GM12878 (cell line): ENCODE data around the gene ABCA13.

ENCODE experiments used
- CHD2 ChIP-seq: IDR thresholded peaks from 2 replicates; pipeline ENCODE4 v1.6.1; 2011; ENCODE audit warnings: low read depth, low read length, improper control_type of control experiment, borderline replicate concordance
- NFYB ChIP-seq: IDR thresholded peaks from 2 replicates; pipeline ENCODE4 v1.6.1; 2011; ENCODE audit warnings: low read depth, mild to moderate bottlenecking, low read length, improper control_type of control experiment, moderate library complexity; ENCODE audit not compliant: insufficient read depth
- POLR2A ChIP-seq: IDR thresholded peaks from 2 replicates; pipeline ENCODE4 v1.6.1; 2011; ENCODE audit warnings: low read depth, mild to moderate bottlenecking, low read length
- POLR2AphosphoS5 ChIP-seq: IDR thresholded peaks from 2 replicates; pipeline ENCODE4 v1.6.1; 2011; ENCODE audit warnings: mild to moderate bottlenecking, low read length, inconsistent platforms
- SP1 ChIP-seq: IDR thresholded peaks from one replicate; pipeline ENCODE4 v1.6.1; 2011; ENCODE audit warnings: low read depth, low read length
- ZZZ3 ChIP-seq: IDR thresholded peaks from 2 replicates; pipeline ENCODE4 v1.6.1; 2011; ENCODE audit warnings: low read depth; ENCODE audit not compliant: control insufficient read depth, insufficient read length
- TF ChIP-seq, protein P1 (sequence below): IDR thresholded peaks from 2 replicates; pipeline ENCODE4 v1.6.1; 2011; ENCODE audit warnings: mild to moderate bottlenecking, low read depth, low read length, moderate library complexity; ENCODE audit not compliant: insufficient replicate concordance
- TF ChIP-seq, protein P2 (sequence below): IDR thresholded peaks from 2 replicates; pipeline ENCODE4 v1.6.1; 2011; ENCODE audit warnings: borderline replicate concordance, low read depth, mild to moderate bottlenecking, moderate library complexity, mixed read lengths, low read length; ENCODE audit not compliant: insufficient read depth; ENCODE audit errors: extremely low read length
- TF ChIP-seq, protein P3 (sequence below), 3 experiments: IDR thresholded peaks in 2 of 3; conservative IDR thresholded peaks in 1 of 3; 2 replicates each; pipeline ENCODE4 v1.5.1; 2011; ENCODE audit warnings: low read depth in 3 of 3, low read length in 3 of 3, mild to moderate bottlenecking in 3 of 3, control low read depth in 2 of 3, moderate library complexity in 2 of 3, inconsistent platforms in 1 of 3, mixed read lengths in 1 of 3; ENCODE audit not compliant: control insufficient read depth in 2 of 3, insufficient read depth in 1 of 3; ENCODE audit errors: extremely low read depth in 1 of 3

DNA sequence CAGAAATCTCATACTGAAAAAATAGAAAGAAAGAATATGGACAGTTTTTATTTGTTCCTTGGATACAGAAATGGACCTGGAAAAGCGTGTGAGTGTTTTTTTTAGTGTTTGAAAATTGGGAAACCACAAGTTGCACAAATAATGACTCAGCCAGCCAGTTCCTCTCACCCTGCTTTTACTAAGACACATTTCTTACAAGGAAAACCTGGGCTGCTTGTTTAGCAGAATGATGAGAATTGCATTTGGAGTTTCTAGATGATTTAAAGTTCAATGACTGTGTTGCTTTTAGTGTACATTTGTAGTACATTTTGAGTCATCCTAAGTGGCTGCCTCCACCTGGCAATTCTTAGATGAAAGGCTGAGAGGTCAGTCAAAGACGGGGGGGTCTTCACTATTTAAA, 218.7 kb downstream of the ABCA13 start:
- TF ChIP-seq POLR2AphosphoS5, result no peak
- TF ChIP-seq, protein P1, sequence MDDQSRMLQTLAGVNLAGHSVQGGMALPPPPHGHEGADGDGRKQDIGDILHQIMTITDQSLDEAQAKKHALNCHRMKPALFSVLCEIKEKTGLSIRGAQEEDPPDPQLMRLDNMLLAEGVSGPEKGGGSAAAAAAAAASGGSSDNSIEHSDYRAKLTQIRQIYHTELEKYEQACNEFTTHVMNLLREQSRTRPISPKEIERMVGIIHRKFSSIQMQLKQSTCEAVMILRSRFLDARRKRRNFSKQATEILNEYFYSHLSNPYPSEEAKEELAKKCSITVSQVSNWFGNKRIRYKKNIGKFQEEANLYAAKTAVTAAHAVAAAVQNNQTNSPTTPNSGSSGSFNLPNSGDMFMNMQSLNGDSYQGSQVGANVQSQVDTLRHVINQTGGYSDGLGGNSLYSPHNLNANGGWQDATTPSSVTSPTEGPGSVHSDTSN, result no peak
- TF ChIP-seq CHD2, result no peak
- TF ChIP-seq ZZZ3, result no peak
- TF ChIP-seq, protein P2, sequence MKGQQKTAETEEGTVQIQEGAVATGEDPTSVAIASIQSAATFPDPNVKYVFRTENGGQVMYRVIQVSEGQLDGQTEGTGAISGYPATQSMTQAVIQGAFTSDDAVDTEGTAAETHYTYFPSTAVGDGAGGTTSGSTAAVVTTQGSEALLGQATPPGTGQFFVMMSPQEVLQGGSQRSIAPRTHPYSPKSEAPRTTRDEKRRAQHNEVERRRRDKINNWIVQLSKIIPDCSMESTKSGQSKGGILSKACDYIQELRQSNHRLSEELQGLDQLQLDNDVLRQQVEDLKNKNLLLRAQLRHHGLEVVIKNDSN, result no peak
- no peak for TF ChIP-seq NFYB
- TF ChIP-seq POLR2A, result no peak
- TF ChIP-seq, protein P3, sequence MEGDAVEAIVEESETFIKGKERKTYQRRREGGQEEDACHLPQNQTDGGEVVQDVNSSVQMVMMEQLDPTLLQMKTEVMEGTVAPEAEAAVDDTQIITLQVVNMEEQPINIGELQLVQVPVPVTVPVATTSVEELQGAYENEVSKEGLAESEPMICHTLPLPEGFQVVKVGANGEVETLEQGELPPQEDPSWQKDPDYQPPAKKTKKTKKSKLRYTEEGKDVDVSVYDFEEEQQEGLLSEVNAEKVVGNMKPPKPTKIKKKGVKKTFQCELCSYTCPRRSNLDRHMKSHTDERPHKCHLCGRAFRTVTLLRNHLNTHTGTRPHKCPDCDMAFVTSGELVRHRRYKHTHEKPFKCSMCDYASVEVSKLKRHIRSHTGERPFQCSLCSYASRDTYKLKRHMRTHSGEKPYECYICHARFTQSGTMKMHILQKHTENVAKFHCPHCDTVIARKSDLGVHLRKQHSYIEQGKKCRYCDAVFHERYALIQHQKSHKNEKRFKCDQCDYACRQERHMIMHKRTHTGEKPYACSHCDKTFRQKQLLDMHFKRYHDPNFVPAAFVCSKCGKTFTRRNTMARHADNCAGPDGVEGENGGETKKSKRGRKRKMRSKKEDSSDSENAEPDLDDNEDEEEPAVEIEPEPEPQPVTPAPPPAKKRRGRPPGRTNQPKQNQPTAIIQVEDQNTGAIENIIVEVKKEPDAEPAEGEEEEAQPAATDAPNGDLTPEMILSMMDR (IDR thresholded peaks at IDR 0.05 in 2 of 3, conservative IDR thresholded peaks at IDR 0.05 in 1 of 3; ENCODE audit: control insufficient read depth in 2 of 3, extremely low read depth in 1 of 3, insufficient read depth in 1 of 3, low read depth in 3 of 3, low read length in 3 of 3), result no peak
- TF ChIP-seq SP1, result no peak
